ENCODE measurements around the gene DYRK1A.

Gene DYRK1A

DNA sequence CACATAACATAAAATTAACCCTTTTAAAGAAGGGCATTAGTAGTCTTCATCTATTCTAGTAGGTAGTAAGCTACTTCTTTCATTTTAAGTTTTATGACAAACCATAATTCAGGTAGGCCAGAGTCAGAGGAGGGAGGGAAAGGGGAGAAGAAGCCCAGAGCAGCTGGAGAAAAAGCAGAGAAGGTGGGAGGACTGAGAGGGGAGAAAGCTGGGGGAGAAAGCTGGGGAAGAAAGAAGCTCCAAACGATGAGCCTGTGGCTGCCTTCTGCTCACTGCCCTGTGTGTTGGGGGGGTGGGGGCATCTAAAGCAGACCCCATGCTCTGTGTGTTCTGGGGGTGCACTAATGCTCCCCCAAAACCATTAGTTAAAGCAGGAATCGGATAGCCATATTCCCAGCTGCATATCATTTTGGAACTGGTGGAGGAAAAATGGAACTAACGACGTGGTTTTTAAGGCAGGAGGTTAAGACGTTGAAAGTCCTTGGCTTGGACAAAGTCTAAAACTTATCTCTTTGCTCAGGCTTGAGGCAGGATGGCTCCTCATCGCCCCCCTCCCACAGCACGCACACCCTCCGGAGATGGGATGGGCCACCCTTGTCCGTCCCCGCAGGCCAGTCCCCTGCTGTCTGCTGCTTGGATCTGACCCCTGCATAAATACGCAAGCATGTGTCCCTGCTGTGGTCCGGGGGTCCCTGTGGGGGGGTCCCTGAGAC lies 184.2 kb downstream of the DYRK1A start:
- no peak for DNase-seq (ENCODE audit: low read depth)

DNA sequence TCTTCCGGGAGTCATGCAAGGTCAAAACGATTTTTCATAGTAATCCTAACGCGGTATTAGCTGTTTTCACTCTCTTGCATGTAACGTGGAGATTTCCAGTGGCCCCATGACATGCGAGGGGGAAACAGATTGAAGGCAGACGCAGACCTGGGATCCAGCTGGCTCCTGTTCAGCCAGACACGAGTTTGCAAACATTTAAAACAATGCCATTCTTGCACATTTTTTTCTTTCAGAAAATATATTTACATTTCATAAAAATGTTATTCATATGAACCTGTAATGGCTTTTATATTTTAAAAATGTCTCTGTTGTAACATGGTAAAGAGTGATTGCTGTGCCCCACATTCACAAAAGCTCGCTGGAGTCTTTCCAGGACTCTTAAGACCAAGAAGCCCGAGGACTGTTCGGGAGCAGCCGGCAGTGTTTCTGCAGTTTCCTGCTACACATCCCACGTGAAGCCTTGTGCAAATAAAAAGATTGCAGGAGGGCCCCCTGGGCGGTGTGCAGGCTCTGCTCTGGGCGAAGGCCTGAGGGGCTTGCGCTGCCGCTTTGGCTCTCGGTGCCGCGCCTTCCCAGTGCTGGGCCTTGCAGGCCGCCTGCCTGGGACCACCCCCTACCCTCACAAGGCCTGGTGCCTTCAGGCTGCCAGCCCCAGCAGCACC lies 184.9 kb downstream of the DYRK1A start:
- DNase-seq (ENCODE audit: low read depth), result no peak

DNA sequence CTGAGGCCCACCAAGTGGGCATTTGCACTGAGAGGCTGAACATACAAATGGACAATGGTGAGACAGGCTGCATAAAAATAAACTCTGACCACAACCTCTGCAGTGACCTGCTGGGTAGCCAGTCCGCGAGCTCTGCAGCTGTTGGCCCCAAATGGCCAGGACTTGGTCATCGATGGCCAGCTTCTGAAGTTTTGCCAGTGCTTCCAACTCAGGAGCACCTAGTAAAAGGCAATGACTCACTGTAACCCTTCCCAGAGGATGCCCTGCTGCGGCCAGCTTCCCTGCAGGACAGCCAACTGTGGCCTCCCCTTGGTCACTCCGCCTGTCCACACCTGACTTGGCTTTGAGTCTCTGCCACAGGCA lies 185.4 kb downstream of the DYRK1A start:
- no peak for DNase-seq (ENCODE audit: low read depth)

DNA sequence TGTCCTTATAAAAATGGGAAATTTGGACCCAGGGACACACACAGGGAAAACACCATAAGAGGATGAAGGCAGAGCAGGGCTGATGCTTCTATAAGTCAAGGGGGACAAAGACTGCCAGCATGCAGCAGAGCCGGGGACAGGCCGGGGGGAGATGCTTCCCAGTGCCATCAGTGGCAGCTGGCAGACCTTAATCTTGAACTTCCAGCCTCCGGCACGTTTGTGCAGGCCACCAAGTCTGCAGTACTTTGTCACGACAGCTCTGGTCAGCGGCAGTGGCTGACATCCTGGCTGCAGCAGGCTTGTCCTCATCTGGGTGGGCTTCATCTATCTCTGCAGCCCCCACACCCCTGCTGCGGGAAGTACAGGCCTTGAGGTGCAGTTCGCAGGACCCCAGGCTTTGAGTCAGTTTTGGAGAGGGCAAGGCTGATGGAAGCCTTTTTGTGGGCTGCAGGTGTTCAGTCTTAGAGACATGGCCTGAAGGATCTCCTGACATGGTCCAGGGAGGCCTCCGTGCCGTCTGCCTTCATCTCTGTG lies 186.0 kb downstream of the DYRK1A start:
- no peak for DNase-seq (ENCODE audit: low read depth)

DNA sequence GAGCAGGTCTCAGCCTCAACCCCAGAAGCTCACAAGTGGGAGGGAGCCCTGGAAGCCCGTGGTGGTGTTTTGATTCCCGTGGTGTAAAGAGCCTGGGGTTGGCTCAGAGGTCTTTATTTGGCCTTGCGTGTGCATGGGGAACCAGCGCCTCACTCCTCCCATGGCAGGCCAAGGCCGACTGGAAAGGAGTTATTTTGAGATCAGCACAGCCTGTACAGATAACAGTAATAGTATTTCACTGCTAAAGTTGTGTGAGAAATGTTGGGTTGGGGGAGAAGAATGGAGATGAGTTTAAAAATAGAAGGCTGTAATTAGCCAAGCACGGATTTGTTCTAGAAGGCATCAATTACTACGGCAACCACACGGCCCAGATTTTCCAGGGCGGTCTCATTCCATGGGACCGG lies 186.5 kb downstream of the DYRK1A start:
- no peak for DNase-seq (ENCODE audit: low read depth)

- DNase-seq (ENCODE audit: low read depth), result no peak
Observed at GRCh38 chr21:37554661-37555379, 188.2 kb downstream of the DYRK1A start.

- no peak for DNase-seq (ENCODE audit: low read depth)
Observed at GRCh38 chr21:37555672-37556261, 189.2 kb downstream of the DYRK1A start.

DNA sequence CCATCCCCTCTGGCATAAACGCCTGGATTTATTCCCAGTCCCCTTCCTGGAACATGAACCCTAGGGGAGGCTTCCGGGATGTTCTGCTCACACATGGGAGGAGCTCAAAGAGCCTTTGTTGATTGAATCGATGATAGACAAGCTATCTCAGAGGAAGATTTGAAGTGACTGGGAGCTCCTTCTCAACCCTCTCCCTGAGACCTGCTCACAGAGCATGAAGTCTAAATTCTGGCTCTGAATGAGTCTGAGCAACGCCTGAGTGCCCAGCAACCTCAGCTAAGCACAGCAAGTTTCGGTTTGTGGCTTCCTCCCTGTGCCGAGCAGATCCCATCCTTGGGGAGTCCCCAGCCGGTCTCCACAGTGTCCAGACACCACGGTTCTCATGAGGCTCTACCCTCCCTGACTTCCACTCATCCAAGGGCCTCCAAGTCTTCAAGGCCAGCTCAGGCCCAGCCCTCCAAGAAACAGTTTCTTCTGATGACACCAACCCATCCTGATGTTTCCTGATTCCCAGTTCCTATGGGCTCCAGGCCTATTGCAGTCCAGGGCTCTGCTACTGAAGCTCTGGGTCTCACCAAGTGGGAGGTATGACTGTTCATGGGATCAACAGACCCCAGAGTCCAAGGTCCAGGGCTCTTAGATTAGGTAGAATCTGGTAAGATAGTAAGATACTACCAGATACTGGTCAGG lies 190.8 kb downstream of the DYRK1A start:
- no peak for DNase-seq (ENCODE audit: low read depth)

- DNase-seq (ENCODE audit: low read depth), result no peak
Observed at GRCh38 chr21:37558676-37559211, 192.2 kb downstream of the DYRK1A start.

- DNase-seq (ENCODE audit: low read depth), result no peak
Observed at GRCh38 chr21:37560385-37560784, 193.8 kb downstream of the DYRK1A start.

- DNase-seq (ENCODE audit: low read depth), result no peak
Observed at GRCh38 chr21:37561506-37561905, 194.9 kb downstream of the DYRK1A start.

DNA sequence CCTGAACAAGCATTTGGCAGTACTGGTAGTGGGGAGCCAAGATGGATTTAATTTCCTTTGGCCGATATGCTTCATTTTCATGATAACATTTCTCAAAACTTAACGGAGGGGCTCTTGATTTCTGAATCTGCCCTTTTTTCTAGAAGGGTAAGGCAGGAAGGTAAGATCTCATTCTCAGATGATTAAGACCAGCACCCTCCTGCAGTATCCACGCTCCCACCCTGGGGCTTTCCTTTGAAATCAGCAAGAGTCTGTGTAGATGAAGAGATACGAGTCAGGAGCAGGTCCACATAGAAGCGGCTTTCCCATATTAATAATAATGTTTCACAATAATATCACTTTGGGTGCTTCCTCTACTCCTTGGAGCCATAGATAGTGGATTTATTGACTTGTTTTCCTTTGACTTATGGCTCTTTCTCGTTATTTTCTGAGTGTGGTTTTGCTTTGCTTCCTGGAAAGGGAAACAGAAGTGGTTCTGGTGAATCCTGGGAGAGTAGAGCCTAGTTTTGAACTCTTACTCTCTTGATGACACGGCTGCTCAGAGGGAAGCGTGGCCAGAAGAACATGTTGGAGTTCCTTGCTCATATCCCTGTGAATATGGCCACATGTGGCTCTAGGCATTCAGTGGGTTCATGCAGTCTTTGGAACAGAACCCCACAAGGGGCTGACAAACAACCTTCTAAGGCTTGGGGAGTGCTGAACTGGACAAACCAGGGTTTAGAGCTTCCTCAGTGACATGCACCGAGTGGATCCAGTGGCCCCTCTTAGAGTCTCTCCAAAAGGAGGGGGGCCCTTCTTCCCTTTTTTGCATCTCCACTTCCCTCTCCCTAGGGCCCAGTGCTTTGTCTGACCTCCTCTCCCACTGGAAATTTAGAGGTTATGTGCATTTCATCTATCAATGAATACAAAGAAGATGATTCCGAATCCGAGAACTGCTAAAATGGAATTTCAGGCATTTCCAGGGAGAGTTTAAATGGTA lies 195.7 kb downstream of the DYRK1A start:
- DNase-seq (ENCODE audit: low read depth), result no peak

DNA sequence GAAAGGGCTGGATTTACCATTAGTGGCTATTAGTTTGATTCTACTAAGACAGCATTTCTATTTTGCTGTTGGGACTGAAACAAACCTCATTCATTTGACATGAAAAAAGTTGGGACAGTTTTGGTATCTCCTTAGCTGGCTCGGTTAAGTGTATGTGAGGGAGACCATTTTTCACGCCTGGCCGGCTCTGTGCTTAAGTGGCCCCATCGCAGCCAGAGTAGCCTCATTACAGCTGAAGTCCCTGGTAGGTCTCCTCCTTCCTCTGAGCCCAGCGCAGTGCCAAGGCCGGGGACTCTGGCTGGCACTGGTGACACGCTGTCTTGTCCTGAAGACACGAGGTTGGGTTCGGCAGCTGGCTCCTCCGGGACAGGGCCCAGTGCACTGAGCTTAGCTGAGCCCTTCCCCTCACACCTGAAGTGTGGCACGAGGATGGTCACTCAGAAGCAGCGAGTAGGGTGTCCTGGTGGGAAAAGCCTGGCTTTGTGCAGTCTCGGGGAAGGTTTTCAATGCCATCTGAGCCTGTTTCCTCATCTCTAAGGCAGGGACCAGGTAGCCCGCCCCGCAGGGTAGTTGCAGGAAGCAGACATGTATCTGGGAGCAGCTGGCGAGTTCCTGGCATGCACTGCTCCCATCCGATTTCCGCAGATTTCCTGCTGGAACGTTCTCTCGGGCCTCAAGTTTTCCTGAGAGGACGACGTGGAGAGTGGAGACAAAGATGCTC lies 196.5 kb downstream of the DYRK1A start:
- no peak for DNase-seq (ENCODE audit: low read depth)

DNA sequence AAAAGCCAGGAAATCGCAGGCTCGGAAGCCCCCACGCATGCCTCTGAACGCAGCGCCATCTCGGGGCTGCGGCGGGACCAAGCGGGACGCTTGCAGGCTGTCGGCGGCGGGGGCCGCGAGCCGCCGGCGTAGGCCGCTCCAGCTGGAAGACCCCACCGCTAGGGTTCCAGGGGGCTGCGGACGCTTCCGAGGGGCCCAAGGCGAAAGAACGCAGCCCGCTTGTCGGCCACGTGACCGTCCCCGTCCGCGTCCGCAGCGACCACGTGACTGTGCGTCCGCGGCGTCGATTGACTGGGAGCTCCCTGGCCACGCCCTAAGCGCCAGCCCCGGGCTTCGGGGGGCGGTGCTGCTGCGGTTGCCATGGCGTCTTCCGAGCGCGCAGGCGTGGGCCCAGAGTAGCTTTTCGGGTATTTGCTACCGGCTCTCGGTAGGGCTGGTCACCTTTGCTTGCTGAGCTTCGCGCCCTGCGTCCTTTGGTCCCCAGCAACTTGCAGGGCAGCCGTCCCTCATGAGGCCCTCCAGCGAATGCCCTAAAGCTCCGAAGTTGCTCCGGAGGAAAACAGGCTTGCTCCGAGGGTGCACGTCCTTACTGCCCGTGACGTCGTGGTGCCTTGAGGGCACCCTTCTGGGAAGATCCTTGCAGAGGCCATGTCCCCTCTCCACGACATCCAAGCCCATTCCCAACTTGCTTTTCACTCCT lies 197.2 kb downstream of the DYRK1A start:
- peak; percentile 69 for DNase-seq (ENCODE audit: low read depth)

- DNase-seq (ENCODE audit: low read depth), result peak; percentile 99
Observed at GRCh38 chr21:37564341-37564923, 197.9 kb downstream of the DYRK1A start.

GRCh38 chr21:37564924-37565529 lies 198.5 kb downstream of the DYRK1A start:
- no peak for DNase-seq (ENCODE audit: low read depth)

DNA sequence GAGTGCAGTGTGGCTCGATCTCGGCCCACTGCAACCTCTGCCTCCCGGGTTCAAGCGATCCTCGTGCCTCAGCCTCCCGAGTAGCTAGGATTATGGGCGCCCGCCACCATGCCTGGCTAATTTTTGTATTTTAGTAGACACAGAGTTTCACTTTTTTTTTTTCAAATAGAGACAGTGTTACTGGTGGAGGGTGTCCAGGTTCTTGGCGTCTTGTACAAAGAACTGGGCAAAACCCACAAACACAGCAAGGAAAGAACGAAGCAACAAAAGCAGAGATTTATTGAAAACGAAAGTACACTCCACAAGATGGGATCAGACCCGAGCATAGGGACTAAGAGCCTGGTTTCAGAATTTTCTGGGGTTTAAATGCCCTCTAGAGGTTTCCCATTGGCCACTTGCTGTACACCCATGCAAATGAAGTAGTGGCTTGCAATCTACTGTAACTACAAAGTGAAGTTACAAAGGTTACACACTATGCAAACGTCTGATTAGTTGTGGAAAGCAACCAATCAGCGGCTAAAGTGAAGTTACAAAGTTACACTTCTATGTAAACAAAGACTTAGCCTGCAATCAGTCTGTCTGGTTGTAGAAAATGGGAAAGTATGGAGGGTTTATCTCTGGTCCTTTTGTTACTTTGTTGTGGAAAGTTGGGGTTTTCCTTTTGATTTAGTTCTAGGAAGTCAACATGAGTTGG lies 199.1 kb downstream of the DYRK1A start:
- DNase-seq (ENCODE audit: low read depth), result no peak

Data from HS-5 (cell line).